GM06990 (cell line): ENCODE measurements around the gene PRKCB.

Experiments used
- DNase-seq: peaks from one replicate; pipeline ENCODE4 v3.0.0-alpha.2; 2011; ENCODE audit not compliant: insufficient read length; ENCODE audit errors: extremely low read depth
- H3K27me3 ChIP-seq: replicated peaks from 2 replicates; pipeline ENCODE4 v1.6.0; 2011; ENCODE audit warnings: low read length; ENCODE audit not compliant: control insufficient read depth, insufficient read depth
- H3K36me3 ChIP-seq: 2 replicates; pipeline ENCODE4 v1.5.1; 2011; ENCODE audit warnings: low read length; ENCODE audit not compliant: control insufficient read depth, insufficient read depth
- H3K4me3 ChIP-seq: replicated peaks from 2 replicates; pipeline ENCODE4 v1.5.1; 2011; ENCODE audit warnings: low read depth, mild to moderate bottlenecking, control low read depth, low read length
- TF ChIP-seq, protein P1 (sequence below): IDR thresholded peaks from 2 replicates; pipeline ENCODE4 v1.5.1; 2011; ENCODE audit warnings: low read length, control low read depth, mild to moderate bottlenecking, inconsistent platforms; ENCODE audit not compliant: insufficient read depth, poor library complexity, severe bottlenecking

Gene PRKCB

DNA sequence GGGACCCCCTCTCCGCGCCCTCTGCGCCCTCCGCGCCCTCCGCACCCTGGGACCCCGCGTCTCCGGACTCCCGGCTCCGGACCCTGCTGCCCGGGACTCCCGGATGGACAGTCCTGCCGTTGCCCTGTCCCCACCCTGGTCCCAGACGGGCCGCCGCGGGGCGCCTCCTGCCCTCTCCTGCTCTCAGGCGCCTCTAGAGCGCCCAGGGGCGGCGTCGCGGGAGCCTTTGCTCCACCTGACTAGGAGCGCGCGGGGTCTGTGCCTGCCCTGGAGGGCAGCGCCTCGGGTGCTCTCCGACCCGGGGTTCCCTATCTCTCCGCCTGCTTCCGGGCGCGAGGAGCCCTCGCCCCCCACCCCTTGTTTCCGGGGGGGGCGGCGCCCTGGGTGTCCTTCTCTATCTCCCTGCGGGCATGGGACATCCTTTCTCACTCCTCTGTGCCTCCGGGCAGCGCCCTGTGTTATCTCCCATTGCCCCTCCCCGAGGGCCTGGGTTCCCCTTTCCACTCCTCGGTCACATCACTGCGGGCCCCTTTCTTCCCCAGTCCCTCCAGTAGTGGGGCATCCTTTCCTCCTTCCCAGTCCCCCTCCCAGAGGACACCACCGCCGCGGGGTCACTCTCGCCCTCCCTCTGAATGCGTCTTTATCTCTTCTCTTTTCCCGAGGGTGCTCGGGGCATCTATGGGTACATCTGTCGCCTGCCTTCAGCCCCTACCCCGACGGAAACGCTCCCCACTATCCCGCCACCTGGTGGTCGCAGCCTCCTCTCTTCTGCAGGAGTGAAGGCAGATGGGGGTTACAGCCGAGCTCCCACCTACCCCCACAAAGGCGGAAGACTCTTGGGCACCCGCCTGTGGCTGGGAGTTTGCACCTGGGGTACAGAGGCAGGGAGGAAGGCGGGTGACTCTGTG is 875 bp downstream of the PRKCB start:
- TF ChIP-seq, protein P1, sequence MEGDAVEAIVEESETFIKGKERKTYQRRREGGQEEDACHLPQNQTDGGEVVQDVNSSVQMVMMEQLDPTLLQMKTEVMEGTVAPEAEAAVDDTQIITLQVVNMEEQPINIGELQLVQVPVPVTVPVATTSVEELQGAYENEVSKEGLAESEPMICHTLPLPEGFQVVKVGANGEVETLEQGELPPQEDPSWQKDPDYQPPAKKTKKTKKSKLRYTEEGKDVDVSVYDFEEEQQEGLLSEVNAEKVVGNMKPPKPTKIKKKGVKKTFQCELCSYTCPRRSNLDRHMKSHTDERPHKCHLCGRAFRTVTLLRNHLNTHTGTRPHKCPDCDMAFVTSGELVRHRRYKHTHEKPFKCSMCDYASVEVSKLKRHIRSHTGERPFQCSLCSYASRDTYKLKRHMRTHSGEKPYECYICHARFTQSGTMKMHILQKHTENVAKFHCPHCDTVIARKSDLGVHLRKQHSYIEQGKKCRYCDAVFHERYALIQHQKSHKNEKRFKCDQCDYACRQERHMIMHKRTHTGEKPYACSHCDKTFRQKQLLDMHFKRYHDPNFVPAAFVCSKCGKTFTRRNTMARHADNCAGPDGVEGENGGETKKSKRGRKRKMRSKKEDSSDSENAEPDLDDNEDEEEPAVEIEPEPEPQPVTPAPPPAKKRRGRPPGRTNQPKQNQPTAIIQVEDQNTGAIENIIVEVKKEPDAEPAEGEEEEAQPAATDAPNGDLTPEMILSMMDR: peak; percentile 71
- Histone ChIP-seq H3K4me3 (peak overlapping the region; percentile 82), H3K36me3 (peaks cover 1% of the 10 kb centered on the region), H3K27me3 (no peaks in the 10 kb centered on the region; the same call in 1 of the 2 replicates)
- peak; percentile 77 for DNase-seq

GRCh38 chr16:23837553-23838308 is 1.9 kb downstream of the PRKCB start:
- TF ChIP-seq, protein P1: no peak
- DNase-seq: no peak
- peak overlapping the region; percentile 82 for H3K4me3 ChIP-seq
- no peaks in the 10 kb centered on the region; the same call in 1 of the 2 replicates for H3K27me3 ChIP-seq
- peaks cover 1% of the 10 kb centered on the region for H3K36me3 ChIP-seq

GRCh38 chr16:23838485-23839142 is 2.8 kb downstream of the PRKCB start:
- no peak for DNase-seq
- peaks cover 1% of the 10 kb centered on the region for H3K36me3 ChIP-seq
- H3K4me3 ChIP-seq: peak overlapping the region; percentile 82
- TF ChIP-seq, protein P1: no peak
- H3K27me3 ChIP-seq: no peaks in the 10 kb centered on the region; the same call in 1 of the 2 replicates

DNA sequence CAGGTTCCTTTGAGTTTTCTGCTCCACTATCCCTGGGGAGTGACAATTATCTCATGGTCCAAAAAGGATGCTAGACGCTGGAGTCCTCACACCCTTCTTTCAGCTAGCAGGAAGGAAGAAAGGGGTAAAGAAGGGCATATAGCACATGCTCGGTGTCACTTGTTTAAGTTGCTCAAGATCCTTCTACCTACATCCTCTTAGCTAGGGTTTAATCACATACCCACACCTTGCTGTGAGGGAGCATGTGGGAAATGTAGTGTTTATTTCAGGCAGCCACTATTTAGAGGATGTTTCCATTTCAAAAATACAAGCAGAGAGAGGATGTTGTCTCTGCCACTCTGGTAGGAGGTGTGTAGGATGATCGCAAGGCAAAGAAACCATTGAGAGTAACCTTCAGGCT is 4.5 kb downstream of the PRKCB start:
- Histone ChIP-seq H3K4me3 (peak overlapping the region; percentile 82), H3K36me3 (peaks cover 5% of the 10 kb centered on the region), H3K27me3 (no peaks in the 10 kb centered on the region)
- DNase-seq: no peak
- TF ChIP-seq, protein P1: no peak

GRCh38 chr16:23842137-23842600 is 6.4 kb downstream of the PRKCB start:
- peak; percentile 75 for DNase-seq
- TF ChIP-seq, protein P1: no peak
- H3K27me3 ChIP-seq: no peaks in the 10 kb centered on the region
- H3K4me3 ChIP-seq: no peak overlapping the region
- H3K36me3 ChIP-seq: peaks cover 5% of the 10 kb centered on the region
